ENCODE data around the gene AGBL1.

GRCh38 chr15:86384186-86384585 lies 304.5 kb downstream of the AGBL1 start:
- TF ChIP-seq REST (IDR thresholded peaks at IDR 0.05; ENCODE audit: insufficient read depth in 1 of 2, low read depth in 2 of 2, low read length in 2 of 2) (no peak), POLR2AphosphoS5 (IDR thresholded peaks at IDR 0.05; ENCODE audit: low read depth, low read length) (no peak)

Measured in PFSK-1 (cell line).